GM18868 (cell line): Measurements from ENCODE around the gene ADGRL1.

ENCODE experiments used
- ATAC-seq: cut with Tn5 transposase; IDR thresholded peaks from one replicate; pipeline ENCODE4 v1.9.1; 2021; ENCODE audit warnings: mild to moderate bottlenecking, moderate library complexity; ENCODE audit not compliant: unreplicated experiment

Gene ADGRL1

GRCh38 chr19:14142262-14143190 lies 63.4 kb downstream of the ADGRL1 start:
- ATAC-seq: no peak

GRCh38 chr19:14141041-14141440 lies 64.9 kb downstream of the ADGRL1 start:
- ATAC-seq: no peak

GRCh38 chr19:14139944-14140343 lies 66.0 kb downstream of the ADGRL1 start:
- no peak for ATAC-seq

GRCh38 chr19:14138576-14139265 lies 67.2 kb downstream of the ADGRL1 start:
- no peak for ATAC-seq

- peak; percentile 80 for ATAC-seq
Observed at GRCh38 chr19:14136509-14137281, 69.3 kb downstream of the ADGRL1 start, which contains the start of gene ASF1B. Gene ASF1B (minus strand): TSS chr19:14136589. CDS start chr19:14136456, 133 bp downstream.

- no peak for ATAC-seq
Observed at GRCh38 chr19:14135985-14136508, 69.9 kb downstream of the ADGRL1 start.

GRCh38 chr19:14135355-14135754 lies 70.6 kb downstream of the ADGRL1 start:
- no peak for ATAC-seq

- no peak for ATAC-seq
Observed at GRCh38 chr19:14127929-14128509, 78.0 kb downstream of the ADGRL1 start.

- no peak for ATAC-seq
Observed at GRCh38 chr19:14127176-14127575, 78.8 kb downstream of the ADGRL1 start.

GRCh38 chr19:14122924-14123323 lies 83.0 kb downstream of the ADGRL1 start:
- no peak for ATAC-seq

GRCh38 chr19:14120497-14120780 lies 85.5 kb downstream of the ADGRL1 start:
- no peak for ATAC-seq

GRCh38 chr19:14119644-14120496 lies 86.1 kb downstream of the ADGRL1 start:
- ATAC-seq: no peak

GRCh38 chr19:14119146-14119545 lies 86.8 kb downstream of the ADGRL1 start:
- ATAC-seq: no peak

GRCh38 chr19:14118165-14119051 lies 87.6 kb downstream of the ADGRL1 start:
- no peak for ATAC-seq

GRCh38 chr19:14117668-14118164 lies 88.3 kb downstream of the ADGRL1 start, which contains the start of gene PRKACA:
Gene PRKACA (minus strand): TSS chr19:14117762. CDS start chr19:14117547, 215 bp downstream.
- peak; percentile 90 for ATAC-seq

GRCh38 chr19:14116918-14117578 lies 88.9 kb downstream of the ADGRL1 start:
- peak; percentile 2 for ATAC-seq

- ATAC-seq: no peak
Observed at GRCh38 chr19:14116525-14116917, 89.4 kb downstream of the ADGRL1 start.

- no peak for ATAC-seq
Observed at GRCh38 chr19:14115756-14116155, 90.2 kb downstream of the ADGRL1 start.
